ENCODE data around the gene VIL1. TPM values are rescaled to one million over a fixed set of nuclear protein-coding genes. Genes with fewer than 3 reads are reported as not detected.

The VIL1 gene
- total RNA-seq, 1 experiment from 2014 or later, result 4.2 TPM

- Histone ChIP-seq H3K9ac (ENCODE audit: extremely low read depth, insufficient read length, low read length) (peak overlapping the region; percentile 56), H3K4me1 (ENCODE audit: insufficient read depth, low read length) (peaks cover 4% of the 10 kb centered on the region; the same call in 1 of the 2 replicates), H3K27me3 (ENCODE audit: insufficient read depth, low read length) (no peaks in the 10 kb centered on the region), H2BK15ac (ENCODE audit: low read depth, low read length) (no peak overlapping the region), H4K5ac (ENCODE audit: insufficient read length, low read depth, low read length) (peak overlapping the region; percentile 14), H2BK5ac (ENCODE audit: insufficient read length, low read length) (no peak overlapping the region), H2BK120ac (ENCODE audit: low read depth, low read length, poor library complexity, severe bottlenecking) (no peak overlapping the region), H3K27ac (ENCODE audit: insufficient read length, low read depth, low read length) (no peak overlapping the region), H3K14ac (ENCODE audit: insufficient read depth, low read length) (peak overlapping the region; percentile 51; the same call in 1 of the 2 replicates), H3K4me2 (ENCODE audit: insufficient read depth, insufficient read length, low read length) (peak overlapping the region; percentile 65), H2BK12ac (ENCODE audit: insufficient read length, low read depth, low read length) (no peak overlapping the region), H3K79me1 (ENCODE audit: insufficient read depth, low read depth, low read length, poor library complexity, severe bottlenecking) (no peaks in the 10 kb centered on the region), H4K20me1 (ENCODE audit: control insufficient read depth, insufficient read depth, insufficient read length) (no peaks in the 10 kb centered on the region), H3K9me3 (ENCODE audit: control insufficient read depth, low read depth, low read length) (no peaks in the 10 kb centered on the region), H2AK5ac (ENCODE audit: insufficient read length, low read length) (no peak overlapping the region), H4K91ac (ENCODE audit: insufficient read length, low read depth, low read length) (no peak overlapping the region), H3K4ac (ENCODE audit: low read depth, low read length) (no peak overlapping the region; the same call in 1 of the 2 replicates), H2AFZ (ENCODE audit: low read length) (no peak overlapping the region), H2BK20ac (ENCODE audit: low read depth, low read length, poor library complexity, severe bottlenecking) (no peak overlapping the region), H3K18ac (ENCODE audit: insufficient read length, low read depth, low read length) (peak overlapping the region; percentile 45), H3K79me2 (ENCODE audit: insufficient read depth, low read length) (no peaks in the 10 kb centered on the region), H3K23ac (ENCODE audit: insufficient read length, low read depth, low read length) (no peak overlapping the region), H3K23me2 (ENCODE audit: insufficient read length, low read depth, low read length, poor library complexity, severe bottlenecking) (peaks cover 15% of the 10 kb centered on the region), H3T11ph (ENCODE audit: low read length) (no peak overlapping the region), H4K8ac (replicated peaks; ENCODE audit: insufficient read length, low read depth, low read length) (no peak overlapping the region), H3K56ac (ENCODE audit: insufficient read length, low read depth, low read length) (no peak overlapping the region)
- Mint-ChIP-seq H3K27me3 (ENCODE audit: low read depth) (no peaks in the 10 kb centered on the region), H3K36me3 (ENCODE audit: insufficient read depth in 1 of 3, low read depth in 3 of 3) (peaks cover 4 to 25% (median 22%) of the 10 kb centered on the region in 3 experiments; a peak in 6 of 7 replicates), H3K27ac (peak overlapping the region; percentile 91 to 98 (median 96)), H3K4me3 (peak overlapping the region; percentile 72 to 85), H3K9me3 (no peaks in the 10 kb centered on the region), H3K4me1 (peaks cover 19 to 26% of the 10 kb centered on the region in 2 experiments)
- peak; percentile 75 for TF ChIP-seq CTCF (conservative IDR thresholded peaks at IDR 0.05)
- DNase-seq, result peak; percentile 96
- WGBS (ENCODE audit: extremely low coverage, insufficient read length, low lambda C conversion rate), result no CpG with 5 or more reads among the region's 56 CpGs
Observed at GRCh38 chr2:218406209-218406948, 12.5 kb upstream of the VIL1 start.

All from H9 (cell line).